HG03565 (cell line): Measurements from ENCODE around the gene MAGI2.
"Not testable (repeated sequence)": the region's sequence is repeated elsewhere in the genome, so short reads cannot be mapped to it uniquely, and the experiment has no call there.

Experiments
- ATAC-seq: cut with Tn5 transposase; IDR thresholded peaks from one replicate; pipeline ENCODE4 v1.9.1; 2021; ENCODE audit warnings: mild to moderate bottlenecking, moderate library complexity; ENCODE audit not compliant: unreplicated experiment

MAGI2 gene

DNA sequence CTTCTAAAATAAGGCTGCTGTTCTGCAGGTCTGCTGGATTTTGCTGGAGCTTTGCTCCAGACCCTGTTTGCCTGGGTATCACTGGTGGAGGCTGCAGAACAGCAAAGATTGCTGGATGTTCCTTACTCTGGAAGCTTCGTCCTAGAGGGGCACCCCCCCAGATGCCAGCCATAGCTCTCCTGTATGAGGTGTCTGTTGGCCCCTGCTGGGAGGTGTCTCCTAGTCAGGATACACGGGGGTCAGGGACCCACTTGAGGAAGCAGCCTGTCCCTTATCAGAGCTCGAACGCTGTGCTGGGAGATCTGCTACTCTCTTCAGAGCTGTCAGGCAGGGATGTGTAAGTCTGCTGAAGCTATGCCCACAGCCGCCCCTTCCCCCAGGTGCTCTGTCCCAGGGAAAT lies 382.3 kb downstream of the MAGI2 start:
- ATAC-seq = not testable (repeated sequence)

DNA sequence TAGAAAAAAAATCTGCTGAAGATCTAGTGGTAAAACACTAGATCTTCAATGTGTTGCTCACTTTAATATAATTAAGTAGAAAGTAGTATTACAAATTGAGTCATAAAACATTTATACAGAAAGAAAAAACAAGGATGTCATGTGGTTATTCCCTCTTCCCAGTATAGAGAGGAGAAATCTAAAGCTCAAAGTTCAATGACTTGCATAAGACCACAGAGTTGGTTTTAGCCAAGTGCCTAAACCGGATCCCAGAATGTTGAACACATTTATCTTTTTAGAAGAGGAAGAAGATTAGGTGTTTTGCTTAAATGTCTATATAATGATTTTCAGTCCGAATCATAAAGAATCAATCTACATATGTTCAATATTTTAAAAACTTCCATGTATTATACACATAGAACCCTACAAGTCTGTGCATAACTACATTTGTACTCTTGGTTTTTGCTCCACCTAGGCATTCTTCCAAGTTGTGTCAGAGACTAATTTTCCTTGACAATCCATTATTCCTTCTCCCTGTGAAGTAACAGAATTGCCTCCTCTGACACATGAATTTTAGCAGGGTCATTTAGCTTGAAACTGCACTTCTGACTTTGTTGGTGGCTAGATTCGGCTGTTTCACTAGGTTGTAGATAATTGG lies 389.2 kb downstream of the MAGI2 start:
- no peak for ATAC-seq

DNA sequence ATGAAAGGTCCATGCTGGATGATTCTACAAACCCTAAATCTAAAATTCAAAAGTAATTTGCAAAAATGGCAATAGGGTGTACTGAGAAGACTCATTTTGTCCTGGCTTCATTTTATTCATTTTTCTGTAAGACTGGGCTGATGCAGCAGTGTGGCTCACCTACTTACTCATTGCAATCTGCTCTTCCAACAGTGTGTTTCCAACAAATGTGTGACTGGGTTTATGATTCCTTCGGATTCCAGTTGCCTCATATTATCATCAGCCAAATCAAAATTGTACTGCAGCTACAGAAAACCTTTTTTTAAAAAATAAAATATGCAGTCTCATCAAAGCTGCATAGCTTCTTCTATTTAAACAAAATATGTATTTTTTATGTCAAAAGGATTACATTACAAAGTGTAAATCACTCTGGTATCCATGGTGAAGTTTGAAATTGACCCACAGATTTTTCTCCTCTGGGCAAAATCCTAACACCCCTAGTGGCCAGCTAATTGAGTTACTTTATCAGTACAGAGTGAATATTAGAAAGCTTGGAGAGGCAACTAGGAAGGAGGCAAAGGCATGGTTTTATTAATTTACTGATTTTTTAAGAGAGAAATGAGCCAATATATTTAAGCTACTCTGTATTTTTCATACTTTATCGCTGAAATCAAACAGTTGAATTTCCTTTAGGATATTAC lies 390.3 kb downstream of the MAGI2 start:
- ATAC-seq = no peak

DNA sequence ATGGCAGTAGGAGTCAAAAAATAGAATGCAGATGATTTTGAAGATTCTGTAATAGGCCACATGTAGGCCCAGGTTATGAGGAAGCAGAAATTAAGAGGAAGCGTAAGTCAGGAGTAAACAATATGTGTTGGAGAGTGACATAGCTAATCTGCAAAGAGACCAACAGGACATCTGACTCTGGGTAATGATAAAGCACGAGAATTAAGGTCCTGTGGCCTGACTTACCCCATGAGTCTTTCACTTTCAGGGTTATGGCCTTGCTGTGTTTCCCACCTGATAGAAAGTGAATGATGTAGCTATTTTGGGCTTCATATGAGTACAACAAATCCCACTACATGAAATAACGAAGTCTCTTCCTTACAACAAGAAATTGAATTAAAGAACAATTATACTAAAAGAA lies 393.0 kb downstream of the MAGI2 start:
- ATAC-seq = no peak

DNA sequence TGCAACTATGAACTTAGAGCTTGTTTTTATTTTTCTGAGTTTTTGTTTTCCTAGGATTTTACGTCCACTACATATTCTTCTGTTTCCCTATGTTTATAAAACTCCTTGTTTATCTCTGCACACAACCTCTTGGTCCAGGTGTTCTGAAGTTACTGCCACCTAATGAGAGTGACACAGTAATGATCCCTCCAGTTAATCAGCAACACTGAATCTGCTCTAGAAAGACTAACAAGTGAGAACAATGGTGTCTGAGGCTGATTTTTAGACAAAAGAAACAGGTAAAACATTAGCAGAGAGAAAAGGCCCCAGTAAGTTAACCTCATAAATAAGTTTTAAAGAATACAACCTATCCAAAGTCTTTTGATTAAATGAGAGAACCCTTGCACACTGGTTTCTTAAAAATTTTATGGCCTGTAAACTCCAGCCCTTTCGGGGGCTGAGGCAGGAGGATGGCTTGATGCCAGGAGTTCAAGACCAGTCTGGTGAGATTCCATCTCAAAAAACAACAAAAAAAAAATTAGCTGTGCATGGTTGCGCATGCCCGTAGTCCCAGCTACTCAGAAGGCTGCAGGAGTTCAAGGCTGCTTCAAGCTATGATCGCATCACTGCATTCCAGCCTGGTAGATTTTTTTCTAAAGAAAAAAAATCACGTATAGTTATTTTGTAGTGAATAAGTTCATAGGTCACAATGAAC lies 397.6 kb downstream of the MAGI2 start:
- ATAC-seq = no peak

DNA sequence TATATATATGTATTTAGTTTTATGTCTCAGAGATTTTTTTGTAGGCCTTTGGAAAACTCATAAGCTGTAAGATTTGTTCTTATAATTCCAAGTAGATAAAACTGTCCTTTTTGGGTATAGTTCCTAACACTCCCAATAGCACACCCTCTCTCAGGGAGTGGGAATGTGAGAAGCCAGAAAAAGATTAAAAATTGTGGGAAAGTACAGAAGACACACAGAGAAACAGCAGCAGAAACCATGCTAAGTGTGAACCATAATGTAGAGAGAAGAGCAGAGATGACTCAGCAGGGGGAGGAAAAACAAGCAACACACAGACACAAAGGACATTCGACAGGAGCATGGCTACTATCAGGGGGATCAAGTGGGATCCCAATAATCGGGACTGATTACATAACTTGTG lies 401.6 kb downstream of the MAGI2 start:
- ATAC-seq = no peak

DNA sequence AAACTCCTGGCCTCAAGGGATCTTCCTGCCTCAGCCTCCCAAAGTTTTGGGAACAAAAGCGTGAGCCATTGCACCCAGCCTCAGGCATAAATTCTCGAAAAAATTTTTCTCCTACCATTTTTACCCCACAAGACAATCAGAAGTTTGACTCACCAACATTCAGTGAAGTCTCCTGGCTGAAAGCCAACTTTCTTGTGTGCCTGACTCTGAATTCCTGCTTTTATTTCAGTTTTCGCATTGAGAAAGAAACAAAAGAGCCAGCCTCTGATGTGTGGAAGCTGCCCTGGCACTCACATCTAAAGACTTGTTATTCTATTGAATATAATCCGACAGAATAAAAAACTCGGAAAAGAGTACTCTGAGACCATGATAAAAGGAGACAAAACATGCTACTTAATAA lies 402.9 kb downstream of the MAGI2 start:
- no peak for ATAC-seq

DNA sequence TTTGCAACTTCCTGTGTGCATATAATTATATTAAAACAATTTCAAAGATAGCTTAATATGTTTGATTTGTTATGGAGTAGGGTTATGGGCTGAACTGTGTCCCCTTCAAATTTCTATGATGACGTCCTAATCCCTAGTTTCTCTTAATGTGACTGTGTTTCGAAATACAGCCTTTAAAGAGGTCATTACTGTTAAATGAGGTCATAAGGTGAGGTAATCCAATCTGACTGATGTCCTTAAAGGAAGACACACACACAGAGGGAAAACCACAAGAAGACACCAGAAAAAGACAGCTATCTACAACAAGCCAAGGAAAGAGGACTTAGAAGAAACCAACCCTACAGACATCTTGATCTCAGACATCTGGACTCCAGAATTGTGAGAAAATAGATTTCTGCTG lies 407.4 kb downstream of the MAGI2 start:
- no peak for ATAC-seq

DNA sequence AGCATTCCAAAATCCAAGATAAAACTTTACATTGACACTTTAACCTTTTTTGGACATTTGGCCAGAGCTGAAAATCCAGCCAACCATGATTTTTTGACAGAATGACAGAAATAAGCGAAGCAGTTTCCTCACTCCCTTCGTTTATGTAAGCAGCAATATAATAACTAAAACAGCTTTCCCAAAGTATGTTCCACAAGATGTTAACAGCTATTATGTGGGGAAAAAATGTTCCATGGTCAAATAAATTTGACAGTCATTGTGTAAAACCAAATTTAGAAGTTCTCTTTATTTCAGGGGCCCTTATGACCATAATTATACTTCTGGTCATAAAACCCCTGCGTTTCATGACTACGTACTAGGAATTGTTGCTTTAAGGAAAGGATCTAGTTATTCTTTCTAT lies 416.5 kb downstream of the MAGI2 start:
- no peak for ATAC-seq

DNA sequence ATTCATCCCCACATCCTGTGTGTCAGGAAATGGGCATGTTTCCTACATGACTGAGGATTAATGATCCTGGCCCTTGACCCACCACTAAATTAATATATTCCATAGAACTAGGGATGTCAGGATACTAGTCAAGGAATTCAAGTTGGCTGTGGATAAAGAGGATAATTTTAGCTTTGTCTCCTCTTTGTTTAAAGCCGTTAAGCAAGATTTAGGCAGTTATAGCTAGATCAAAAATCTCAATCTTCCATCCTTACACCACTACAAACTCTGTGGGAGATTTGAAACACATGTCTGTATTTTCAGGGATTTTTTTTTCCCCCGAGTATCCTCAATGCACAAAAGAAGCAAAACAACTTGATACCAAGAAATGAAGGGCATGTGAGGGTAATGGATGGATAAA lies 417.1 kb downstream of the MAGI2 start:
- no peak for ATAC-seq

DNA sequence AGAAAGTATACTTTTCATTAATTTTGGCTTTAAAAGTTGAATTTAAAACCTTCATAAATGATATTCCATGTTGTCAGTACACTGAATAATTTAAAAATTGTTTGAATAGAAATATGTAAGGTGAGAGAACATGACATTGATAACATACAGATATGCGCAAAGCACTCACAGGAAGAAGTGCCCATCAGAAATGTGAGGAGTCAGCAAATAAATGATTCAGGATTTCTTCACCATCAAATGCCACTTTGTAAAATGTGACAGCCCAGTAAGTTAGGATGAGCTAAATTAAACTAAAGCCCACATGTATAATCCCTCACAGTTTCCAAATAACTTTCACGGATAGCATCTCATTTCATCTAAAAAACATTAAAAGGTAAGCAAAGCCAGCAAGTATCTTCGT lies 417.6 kb downstream of the MAGI2 start:
- no peak for ATAC-seq

DNA sequence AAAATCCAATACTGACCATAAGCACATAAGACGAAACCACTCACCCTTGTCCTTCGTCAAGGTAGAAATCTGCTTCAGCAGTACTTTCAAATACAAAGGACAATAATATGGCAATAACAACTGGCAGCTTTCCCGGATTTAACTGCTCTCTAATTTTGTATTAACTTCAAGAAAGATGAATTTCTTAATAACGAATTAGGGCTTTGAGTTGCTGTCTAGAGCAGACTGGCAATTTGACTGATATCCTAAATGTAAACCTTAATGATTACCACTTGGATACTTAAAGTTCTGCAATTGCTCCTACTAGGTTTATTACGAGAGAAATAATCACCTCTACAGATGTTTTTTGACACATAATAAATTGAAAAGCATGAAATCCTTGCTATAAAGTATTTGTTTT lies 418.7 kb downstream of the MAGI2 start:
- no peak for ATAC-seq

DNA sequence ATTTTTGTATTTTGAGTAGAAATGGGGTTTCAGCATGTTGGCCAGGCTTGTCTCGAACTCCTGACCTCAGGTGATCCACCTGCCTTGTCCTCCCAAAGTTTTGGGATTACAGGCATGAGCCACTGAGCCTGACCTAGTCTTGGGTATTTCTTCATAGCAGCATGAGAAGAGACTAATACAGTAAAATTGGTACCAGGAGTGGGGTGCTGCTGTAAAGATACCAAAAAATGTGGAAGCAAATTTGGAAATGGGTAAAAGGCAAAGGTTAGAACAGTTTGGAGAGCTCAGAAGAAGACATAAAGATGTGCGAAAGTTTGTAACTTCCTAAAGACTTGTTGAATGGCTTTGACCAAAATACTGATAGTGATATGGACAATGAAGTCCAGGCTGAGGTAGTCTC lies 433.8 kb downstream of the MAGI2 start:
- not testable (repeated sequence) for ATAC-seq

DNA sequence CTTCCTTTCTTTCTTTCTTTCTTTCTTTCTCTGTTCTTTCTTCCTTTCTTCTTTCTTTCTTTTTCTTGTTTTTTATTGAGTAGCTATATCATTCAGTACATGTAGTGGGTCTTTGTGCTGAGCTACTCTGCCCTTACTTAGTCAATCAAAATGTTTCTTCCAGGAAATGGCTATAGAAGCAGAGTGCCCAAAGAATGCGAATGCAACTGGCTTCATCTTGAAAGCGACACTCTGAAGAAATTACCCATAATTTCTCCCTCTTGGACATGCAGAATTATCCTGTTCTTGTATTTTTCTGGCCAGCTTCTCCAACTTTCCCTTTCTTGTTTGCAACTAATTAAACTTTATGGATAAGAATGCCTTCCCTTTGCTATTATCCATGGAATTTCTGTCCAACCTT lies 441.5 kb downstream of the MAGI2 start:
- no peak for ATAC-seq

DNA sequence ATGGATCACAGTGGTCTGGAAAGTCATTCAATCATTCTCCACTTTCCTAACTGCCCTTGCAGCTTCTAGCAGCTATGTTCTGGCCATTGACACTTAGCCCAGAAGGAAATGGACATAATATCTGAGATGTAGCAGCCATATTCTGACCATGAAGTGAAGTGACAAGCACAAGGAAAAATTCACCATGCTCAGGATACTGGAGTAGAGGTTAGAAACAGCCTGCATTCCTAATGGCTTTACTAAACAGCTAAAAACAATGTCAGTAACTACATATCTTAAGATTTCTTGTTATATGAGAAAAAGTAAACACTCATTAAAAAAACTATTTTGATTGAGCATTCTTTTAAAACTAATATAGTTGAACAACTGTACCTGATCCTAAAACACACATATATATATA lies 443.8 kb downstream of the MAGI2 start:
- no peak for ATAC-seq

DNA sequence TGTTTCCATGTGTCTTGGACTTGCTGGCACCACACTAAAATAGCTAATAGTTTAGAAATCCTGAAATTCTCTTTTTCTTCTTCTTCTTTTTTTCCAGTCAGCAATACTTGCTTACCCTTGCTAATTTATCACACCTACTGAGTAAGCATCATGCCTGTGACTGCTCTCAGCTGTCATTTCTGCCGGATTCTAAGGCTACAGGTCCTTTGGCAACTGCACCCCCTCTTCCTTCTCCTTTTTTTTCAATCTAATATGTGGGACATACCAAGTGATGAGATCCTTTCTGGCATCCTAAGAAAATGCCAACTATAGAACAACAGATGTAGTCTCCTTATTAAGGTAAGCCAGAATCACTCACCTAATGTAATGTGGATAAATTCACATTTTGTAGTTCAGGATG lies 444.7 kb downstream of the MAGI2 start:
- no peak for ATAC-seq

DNA sequence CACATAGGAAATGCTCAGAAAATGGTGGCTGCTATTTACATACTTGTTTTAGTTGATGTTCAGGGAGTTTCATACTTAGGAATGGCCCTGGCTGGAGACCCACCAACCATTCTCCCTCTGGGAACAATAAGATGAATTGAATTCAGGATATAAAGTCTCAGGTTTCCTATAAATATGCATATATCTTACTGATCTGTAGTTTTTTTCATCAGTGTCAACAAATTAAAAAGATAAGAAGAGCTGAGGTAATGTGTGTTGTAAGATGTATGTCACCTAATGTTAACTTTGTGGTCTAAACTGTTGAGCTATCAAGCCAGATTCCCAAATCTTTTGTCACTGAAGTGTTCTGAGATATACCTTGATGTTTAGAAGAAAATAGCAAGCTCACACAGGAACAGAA lies 457.5 kb downstream of the MAGI2 start:
- no peak for ATAC-seq

DNA sequence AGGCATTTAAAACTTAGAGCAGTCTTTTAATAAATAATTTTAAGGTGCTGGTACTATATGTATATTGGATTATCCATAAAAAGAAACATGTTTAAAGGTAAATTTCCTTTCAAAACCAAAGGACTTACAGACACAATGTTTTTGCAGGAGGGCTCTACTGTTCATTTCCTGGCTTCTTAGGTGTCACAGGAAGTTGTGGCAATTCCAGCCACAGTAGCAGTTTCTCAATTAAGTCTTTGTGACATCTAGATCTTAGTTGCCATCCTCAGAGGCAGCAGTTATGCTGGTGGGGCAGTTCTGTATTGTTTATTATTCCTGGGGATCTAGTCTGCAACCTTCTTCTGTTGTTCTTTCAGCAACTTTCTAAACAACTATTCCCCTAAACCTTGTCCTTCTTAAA lies 460.1 kb downstream of the MAGI2 start:
- no peak for ATAC-seq

DNA sequence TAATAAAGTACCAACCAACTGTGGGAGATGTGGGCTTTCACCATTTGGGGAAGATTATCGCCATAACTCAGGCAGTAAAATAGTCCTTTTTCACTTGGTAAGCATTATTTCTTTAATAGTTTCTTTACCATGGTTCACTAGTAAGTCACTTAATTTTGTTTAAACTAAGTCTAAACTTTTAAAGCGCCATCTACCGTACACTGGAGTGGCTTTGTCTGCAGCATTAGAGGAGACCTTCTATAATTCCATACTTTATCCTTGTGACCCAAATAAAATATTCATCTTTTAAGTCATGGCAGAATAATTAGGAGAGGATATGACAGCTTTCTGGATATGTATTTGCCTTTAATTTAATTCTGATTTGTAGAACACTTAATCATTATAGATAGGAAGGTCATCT lies 468.0 kb downstream of the MAGI2 start:
- ATAC-seq = no peak

DNA sequence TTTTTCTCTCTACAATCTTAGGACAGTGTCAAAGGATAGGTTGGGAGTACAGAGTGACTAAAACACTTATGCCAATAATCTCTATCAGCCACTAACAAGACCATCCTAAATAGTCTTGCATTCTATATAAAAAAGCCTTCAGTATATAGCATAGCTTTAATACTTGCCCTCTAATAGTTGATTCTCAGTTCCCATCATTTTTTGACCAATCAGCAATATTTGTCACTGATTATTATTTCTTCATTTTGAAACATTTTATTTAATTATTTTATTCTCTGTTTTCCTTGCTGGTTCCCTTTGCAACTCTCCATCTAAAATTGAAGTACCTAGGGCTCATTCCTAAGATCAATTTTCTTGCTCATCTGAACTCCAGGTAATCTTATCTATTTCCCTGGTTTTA lies 470.0 kb downstream of the MAGI2 start:
- ATAC-seq = no peak

DNA sequence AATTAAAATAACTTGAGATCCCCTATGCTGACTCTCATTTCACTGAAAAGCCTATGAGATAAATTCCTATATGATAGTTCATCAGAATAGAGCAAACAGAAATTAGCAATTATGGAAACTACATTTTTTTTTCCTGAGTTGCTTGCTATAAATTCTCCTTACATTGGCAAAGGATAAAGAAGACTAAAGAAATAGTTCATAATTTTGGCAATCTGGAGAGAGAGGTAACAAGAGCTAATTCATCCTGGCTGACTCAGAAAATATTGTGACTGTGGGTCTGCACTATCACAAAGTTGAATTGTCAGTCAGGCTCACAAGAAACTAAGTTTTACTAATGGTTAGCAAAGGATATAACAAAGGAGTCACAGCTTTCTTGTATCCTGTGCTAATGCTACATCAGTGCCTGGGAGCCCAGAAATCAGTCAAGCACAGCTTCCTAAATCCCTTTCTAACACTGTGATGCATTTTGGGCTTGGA lies 483.0 kb downstream of the MAGI2 start:
- no peak for ATAC-seq

DNA sequence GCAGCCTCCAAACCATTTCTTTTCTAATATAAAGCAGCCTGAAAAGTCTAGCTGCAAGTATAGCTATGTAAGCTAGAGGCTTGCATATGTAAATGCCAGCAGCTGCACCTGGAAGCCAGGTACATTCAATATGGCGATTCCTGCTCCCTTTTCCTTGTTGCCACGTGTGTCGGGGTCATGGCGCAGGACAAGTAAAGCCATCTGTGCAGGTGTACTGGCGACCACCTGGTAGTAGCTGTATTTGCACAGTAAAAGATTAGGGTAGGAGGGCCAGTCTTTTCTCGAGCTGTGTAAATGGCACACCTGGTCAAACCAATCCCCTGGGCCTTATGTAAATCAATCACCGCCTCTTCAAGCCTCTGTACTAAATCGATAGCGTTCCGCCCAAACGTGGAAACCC lies 484.5 kb downstream of the MAGI2 start:
- ATAC-seq = no peak
